H1 (cell line): ENCODE measurements around the gene ARID1B. TPM values are rescaled to one million over a fixed set of nuclear protein-coding genes. Genes with fewer than 3 reads are reported as not detected.
A peak's percentile ranks its signal among the peaks of the same experiment; 100 is the strongest.

ENCODE experiments used
- CTCF ChIA-PET: fragments of 300-600 bp; sonication (Branson Sonifier 250); formaldehyde crosslinking; loops from one replicate; lab custom pipeline; 2021; ENCODE audit not compliant: partially characterized antibody; lab: Charles Lee
- POLR2A ChIA-PET: fragments of 300-600 bp; sonication (Branson Sonifier 250); formaldehyde crosslinking; loops from one replicate; lab custom pipeline; 2021; ENCODE audit warnings: inconsistent platforms; ENCODE audit not compliant: partially characterized antibody; lab: Charles Lee
- DNase-seq, 2 experiments: peaks; one replicate each; pipeline versions ENCODE4 v3.0.0 to v3.0.0-alpha.2; 2010 to 2022; ENCODE audit warnings: low spot score in 2 of 2, low read depth in 1 of 2, mixed read lengths in 1 of 2
- FAIRE-seq: peaks from 2 replicates; lab custom pipeline; 2011; peaks lifted over from hg19 to GRCh38; lab: Jason Lieb, UNC
- H2AFZ ChIP-seq: 2 replicates; pipeline ENCODE4 v1.8.1; 2012; ENCODE audit warnings: low read length, inconsistent platforms
- H2AK5ac ChIP-seq: 2 replicates; pipeline ENCODE4 v1.6.1; 2013; ENCODE audit warnings: low read depth, low read length
- H2BK120ac ChIP-seq: replicated peaks from 2 replicates; pipeline ENCODE3; 2013; ENCODE audit warnings: low read depth, low read length, inconsistent platforms
- H2BK12ac ChIP-seq: 2 replicates; pipeline ENCODE4 v1.6.1; 2013; ENCODE audit warnings: low read depth, low read length
- H2BK15ac ChIP-seq: 2 replicates; pipeline ENCODE4 v1.6.1; 2013; ENCODE audit warnings: low read length
- H2BK20ac ChIP-seq: 2 replicates; pipeline ENCODE4 v1.6.1; 2013; ENCODE audit warnings: low read length
- H2BK5ac ChIP-seq: 2 replicates; pipeline ENCODE4 v1.6.1; 2013; ENCODE audit warnings: low read depth, low read length
- H3K14ac ChIP-seq: 2 replicates; pipeline ENCODE4 v1.6.1; 2013; ENCODE audit warnings: inconsistent platforms; ENCODE audit not compliant: insufficient read length
- H3K18ac ChIP-seq: 2 replicates; pipeline ENCODE4 v1.6.1; 2013; ENCODE audit warnings: low read length; ENCODE audit errors: extremely low read depth
- H3K23ac ChIP-seq: 2 replicates; pipeline ENCODE4 v1.6.1; 2013; ENCODE audit warnings: inconsistent platforms; ENCODE audit not compliant: insufficient read length
- H3K23me2 ChIP-seq: 2 replicates; pipeline ENCODE4 v1.6.1; 2013; ENCODE audit warnings: low read depth, low read length
- H3K27ac ChIP-seq: 2 replicates; pipeline ENCODE4 v1.6.1; 2011; ENCODE audit warnings: low read depth, low read length, inconsistent platforms
- H3K27me3 ChIP-seq, 4 experiments: replicated peaks in 1 of 4; 1 replicate in 1 of 4; 2 replicates in 3 of 4; pipeline versions ENCODE4 v1.6.1 to v1.8.1; 2011 to 2013; ENCODE audit warnings: low read length in 3 of 4, mild to moderate bottlenecking in 3 of 4, inconsistent platforms in 2 of 4, mixed read lengths in 2 of 4, moderate library complexity in 1 of 4; ENCODE audit not compliant: control insufficient read depth in 3 of 4, insufficient read depth in 3 of 4; ENCODE audit errors: extremely low read depth in 1 of 4
- H3K36me3 ChIP-seq, 4 experiments: 2 replicates each; pipeline versions ENCODE4 v1.6.1 to v1.8.1; 2011 to 2013; ENCODE audit warnings: mild to moderate bottlenecking in 4 of 4, low read length in 3 of 4, moderate library complexity in 2 of 4, control low read depth in 1 of 4, inconsistent platforms in 1 of 4; ENCODE audit not compliant: insufficient read depth in 4 of 4, control insufficient read depth in 2 of 4
- H3K4ac ChIP-seq: replicated peaks from 2 replicates; pipeline ENCODE3; 2013; ENCODE audit warnings: low read length, low read depth, mixed read lengths, inconsistent platforms; ENCODE audit not compliant: insufficient read length
- H3K4me1 ChIP-seq, 4 experiments: replicated peaks in 1 of 4; 1 replicate in 1 of 4; 2 replicates in 3 of 4; pipeline versions ENCODE4 v1.6.1 to v1.8.1; 2011 to 2013; ENCODE audit warnings: low read length in 3 of 4, inconsistent platforms in 2 of 4, mixed read lengths in 1 of 4; ENCODE audit not compliant: insufficient read depth in 4 of 4, control insufficient read depth in 3 of 4
- H3K4me2 ChIP-seq, 2 experiments: 2 replicates each; pipeline versions ENCODE4 v1.6.1 to v1.8.1; 2011 to 2013; ENCODE audit warnings: low read depth in 2 of 2, low read length in 2 of 2, control low read depth in 1 of 2, inconsistent platforms in 1 of 2, mild to moderate bottlenecking in 1 of 2; ENCODE audit not compliant: insufficient read depth in 1 of 2
- H3K4me3 ChIP-seq, 4 experiments: fragments of 200-600, 300-600 bp in 1 of 4; sonication (generic), shearing (Covaris generic), sonication (Bioruptor Twin) in 1 of 4; 2 replicates each; pipeline versions ENCODE4 v1.5.1 to v1.8.1; 2011 to 2016; ENCODE audit warnings: low read length in 4 of 4, low read depth in 3 of 4, control low read depth in 2 of 4, inconsistent platforms in 2 of 4, mild to moderate bottlenecking in 2 of 4, mixed read lengths in 1 of 4, moderate library complexity in 1 of 4; ENCODE audit not compliant: insufficient read depth in 2 of 4; ENCODE audit errors: extremely low read depth in 1 of 4
- H3K56ac ChIP-seq: replicated peaks from 2 replicates; pipeline ENCODE3; 2013; ENCODE audit warnings: low read depth, mild to moderate bottlenecking, mixed read lengths, low read length, inconsistent platforms; ENCODE audit not compliant: insufficient read length
- H3K79me1 ChIP-seq: 2 replicates; pipeline ENCODE4 v1.6.1; 2013; ENCODE audit warnings: low read depth, low read length, control low read depth
- H3K79me2 ChIP-seq, 2 experiments: 2 replicates each; pipeline versions ENCODE4 v1.6.1 to v1.8.1; 2012 to 2013; ENCODE audit warnings: low read length in 2 of 2, mild to moderate bottlenecking in 2 of 2, inconsistent platforms in 1 of 2; ENCODE audit not compliant: insufficient read depth in 2 of 2, control insufficient read depth in 1 of 2
- H3K9ac ChIP-seq, 4 experiments: replicated peaks in 1 of 4; 1 replicate in 1 of 4; 2 replicates in 3 of 4; pipeline versions ENCODE4 v1.6.1 to v1.8.1; 2011 to 2013; ENCODE audit warnings: low read depth in 3 of 4, low read length in 3 of 4, control low read depth in 2 of 4, mild to moderate bottlenecking in 2 of 4, moderate library complexity in 2 of 4, inconsistent platforms in 1 of 4; ENCODE audit errors: extremely low read depth in 1 of 4
- H3K9me3 ChIP-seq, 2 experiments: 2 replicates each; pipeline versions ENCODE4 v1.6.1 to v1.8.1; 2012 to 2013; ENCODE audit warnings: mild to moderate bottlenecking in 2 of 2, moderate library complexity in 2 of 2, control low read depth in 1 of 2, inconsistent platforms in 1 of 2, low read depth in 1 of 2, low read length in 1 of 2, mixed read lengths in 1 of 2; ENCODE audit not compliant: insufficient read depth in 2 of 2
- H4K20me1 ChIP-seq, 2 experiments: replicated peaks in 1 of 2; 2 replicates each; pipeline versions ENCODE3 to v1.8.1; 2011 to 2013; ENCODE audit warnings: inconsistent platforms in 2 of 2, low read length in 2 of 2, mild to moderate bottlenecking in 1 of 2; ENCODE audit not compliant: insufficient read depth in 2 of 2, control insufficient read depth in 1 of 2
- H4K5ac ChIP-seq: 2 replicates; pipeline ENCODE4 v1.6.1; 2013; ENCODE audit warnings: low read length, low read depth, mixed read lengths, inconsistent platforms; ENCODE audit not compliant: insufficient read length
- H4K8ac ChIP-seq: 2 replicates; pipeline ENCODE4 v1.8.0; 2013; ENCODE audit warnings: mild to moderate bottlenecking, moderate library complexity, low read length, inconsistent platforms; ENCODE audit not compliant: insufficient read depth; ENCODE audit errors: extremely low read depth
- H4K91ac ChIP-seq: replicated peaks from 2 replicates; pipeline ENCODE3; 2013; ENCODE audit warnings: low read length, mixed read lengths, inconsistent platforms; ENCODE audit not compliant: insufficient read length
- CHD1 ChIP-seq: IDR thresholded peaks from 2 replicates; pipeline ENCODE4 v1.6.1; 2012; ENCODE audit warnings: low read depth, low read length, improper control_type of control experiment
- TAF7 ChIP-seq: optimal IDR thresholded peaks from 2 replicates; pipeline ENCODE3; 2011; ENCODE audit warnings: low read depth, mild to moderate bottlenecking, inconsistent platforms, low read length, moderate library complexity, borderline replicate concordance
- WGBS, 2 experiments: shearing (Covaris generic) in 1 of 2; methylation state at CpG; one replicate each; pipeline versions ENCODE4 v1.1.6 to v1.1.7; 2013 to 2015; ENCODE audit warnings: low lambda C conversion rate in 2 of 2, mixed read lengths in 2 of 2, inconsistent platforms in 1 of 2, low coverage in 1 of 2, missing lambda C conversion rate in 1 of 2; ENCODE audit not compliant: insufficient replicate concordance in 2 of 2, insufficient coverage in 1 of 2, insufficient read length in 1 of 2; ENCODE audit errors: extremely low coverage in 1 of 2, missing lambda C conversion rate in 1 of 2; 5-methylcytosine and 5-hydroxymethylcytosine counted together
- polyA plus RNA-seq, 7 experiments: library from polyadenylated mRNA; depleted of rRNA in 3 of 7; stranded (reverse) in 5 of 7; unstranded in 2 of 7; fragments of >200 nt in 5 of 7; fragments of 200-250 nt in 2 of 7; gene quantifications; 1 replicate in 5 of 7; 2 replicates in 1 of 7; 4 replicates in 1 of 7; pipeline versions ENCODE4 v1.2.1 to v1.2.3, GENCODE V29; 2011 to 2013; ENCODE audit warnings: missing spikeins in 2 of 7, mixed read lengths in 2 of 7
- total RNA-seq: library from RNA; stranded (reverse); fragmentation: NEBNext Ultra II Directional; extraction: Animal tissue kit (Norgen Biotek cat#: 25700); gene quantifications from 2 replicates; pipeline ENCODE4 v1.2.1, GENCODE V29; 2021

Gene ARID1B
- total and polyA plus RNA-seq, 2 of the 8 experiments (the other 6 are each of a cell fraction or from before 2014, with no cell fraction given) = 24.3 to 70.3 TPM

DNA sequence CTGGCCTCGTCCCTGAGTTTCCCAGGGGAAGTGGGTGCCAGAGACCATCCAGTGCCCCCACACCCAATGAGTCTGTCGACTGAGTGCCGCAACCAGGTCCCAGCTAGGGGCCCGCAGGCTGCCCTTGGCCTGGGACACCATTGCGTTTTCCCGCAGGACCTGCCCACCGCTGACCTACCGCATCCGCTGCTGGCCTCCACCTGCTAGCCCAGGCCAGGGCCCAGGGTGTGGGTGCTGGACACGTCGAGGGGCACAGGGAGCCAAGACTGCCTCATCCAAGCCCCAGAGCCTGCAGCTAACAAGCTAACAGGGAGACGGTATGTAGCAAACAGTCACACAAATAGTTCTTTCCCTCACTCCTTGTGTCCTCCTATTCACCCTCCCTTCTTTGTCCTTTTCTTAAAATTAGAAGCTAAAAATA is 448.4 kb downstream of the ARID1B start:
- Histone ChIP-seq H4K8ac (no peak overlapping the region), H3K27me3 (peaks cover 0 to 2% (median 0%) of the 10 kb centered on the region in 4 experiments; a peak in 1 of 7 replicates), H3K9me3 (no peaks in the 10 kb centered on the region), H3K4ac (no peak overlapping the region), H3K4me1 (peaks cover 0 to 23% (median 7%) of the 10 kb centered on the region in 4 experiments; a peak in 5 of 7 replicates), H2AFZ (peak overlapping the region; percentile 83; the same call in 1 of the 2 replicates), H2BK20ac (no peak overlapping the region), H3K4me3 (no peak overlapping the region), H3K23ac (no peak overlapping the region), H2AK5ac (no peak overlapping the region), H3K9ac (no peak overlapping the region), H3K36me3 (no peaks in the 10 kb centered on the region), H3K23me2 (peaks cover 3% of the 10 kb centered on the region; the same call in 1 of the 2 replicates), H2BK15ac (no peak overlapping the region), H2BK12ac (0 out of 2 replicates have a peak overlapping the region, but pooled peaks have one; percentile 14), H3K27ac (no peak overlapping the region), H2BK120ac (no peak overlapping the region), H3K56ac (no peak overlapping the region), H3K4me2 (no peak overlapping the region), H3K18ac (no peak overlapping the region), H2BK5ac (no peak overlapping the region), H4K91ac (no peak overlapping the region), H3K14ac (no peak overlapping the region), H4K20me1 (peaks cover 0 to 5% of the 10 kb centered on the region in 2 experiments), H3K79me1 (no peaks in the 10 kb centered on the region), H4K5ac (no peak overlapping the region), H3K79me2 (no peaks in the 10 kb centered on the region)
- no peak for TF ChIP-seq TAF7
- no peak for TF ChIP-seq CHD1
- DNase-seq = peak in 1 of 2 experiments; percentile 39
- 90% methylated on average over 12 of the region's 12 CpGs; no CpG with 5 or more reads in 1 of the 2 experiments for WGBS, 2 experiments
- ChIA-PET CTCF (interaction anchor here (0.7 to 1.6 kb wide), 3 partner anchors 43 to 523 kb away, joined by 3 to 6 read pairs (median 5); no protein-coding TSS in a partner anchor), POLR2A (no interaction called here)
- no peak for FAIRE-seq
